Amygdala (tissue), 56 donors: Measurements from ENCODE around the gene BANP.
"Not testable (repeated sequence)": the region's sequence is repeated elsewhere in the genome, so short reads cannot be mapped to it uniquely, and the experiment has no call there.

Experiments used
- DNase-seq, 56 donors: peaks; one replicate each; lab custom pipeline; 2025; lab: John Stamatoyannopoulos, UW

BANP gene

GRCh38 chr16:87924811-87925670 is 26.2 kb upstream of the BANP start:
- peak in 1 of 56 donors; percentile 45 for DNase-seq

- DNase-seq = peak in 2 of 56 donors; percentile 20 to 41
Measured at GRCh38 chr16:87926246-87927194, 24.7 kb upstream of the BANP start.

- no peak for DNase-seq
Measured at GRCh38 chr16:87927195-87927562, 24.1 kb upstream of the BANP start.

DNA sequence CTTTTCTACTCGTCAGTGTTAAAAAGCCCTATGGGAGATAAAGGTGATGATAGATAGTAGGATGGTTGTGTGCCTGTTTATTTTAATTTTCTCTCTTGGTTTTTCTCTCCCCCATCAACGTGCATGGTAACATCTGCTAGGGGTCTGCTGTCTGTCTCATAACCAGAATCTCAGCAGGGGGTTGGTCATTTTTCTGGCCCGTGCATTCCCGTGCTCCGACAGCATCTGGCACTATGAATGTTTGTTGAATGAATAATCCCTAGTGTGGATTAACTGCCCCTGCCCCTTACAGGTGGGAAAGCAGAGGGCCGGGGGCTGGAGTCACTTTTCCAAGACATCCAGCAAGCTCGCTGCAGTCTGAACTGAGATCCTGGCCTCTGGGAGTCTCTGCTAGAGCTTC is 21.2 kb upstream of the BANP start:
- DNase-seq = no peak

- no peak for DNase-seq
Measured at GRCh38 chr16:87930456-87930855, 20.8 kb upstream of the BANP start.

- no peak for DNase-seq
Measured at GRCh38 chr16:87931504-87931903, 19.7 kb upstream of the BANP start.

DNA sequence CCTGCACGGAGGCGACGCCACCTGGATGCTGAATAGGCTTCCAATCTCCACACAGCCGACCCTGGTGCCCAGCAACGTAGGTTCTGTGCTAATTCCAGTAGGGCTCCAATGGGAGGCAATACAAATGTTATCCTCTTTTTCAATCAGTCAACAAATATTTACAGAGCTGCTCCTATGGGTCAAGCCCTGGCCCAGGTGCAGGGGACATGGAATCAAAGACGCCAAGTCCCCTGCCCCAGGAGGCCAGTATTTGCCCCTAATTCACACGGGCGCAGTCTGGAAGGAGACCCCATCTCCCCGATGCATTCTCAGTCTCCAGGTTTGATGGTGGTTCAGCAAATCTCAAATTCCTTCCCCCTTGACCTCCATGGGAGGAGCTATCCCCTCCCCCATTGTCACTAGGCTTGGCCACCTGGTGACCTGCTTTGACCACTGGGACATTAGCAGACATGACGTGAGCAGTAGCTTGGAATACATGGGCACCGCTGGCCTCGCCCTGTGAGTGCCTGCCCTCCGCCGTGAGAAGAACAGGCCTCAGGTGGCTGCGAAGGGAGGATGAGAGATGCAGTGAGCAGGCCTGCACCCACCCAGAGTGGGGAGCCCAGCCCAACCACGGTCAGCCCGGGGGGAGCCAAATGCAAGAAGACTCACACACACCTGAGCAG is 18.6 kb upstream of the BANP start:
- DNase-seq = not testable (repeated sequence)

- DNase-seq = no peak
Measured at GRCh38 chr16:87933140-87933495, 18.1 kb upstream of the BANP start.

- DNase-seq = not testable (repeated sequence)
Measured at GRCh38 chr16:87934752-87935425, 16.3 kb upstream of the BANP start.

DNA sequence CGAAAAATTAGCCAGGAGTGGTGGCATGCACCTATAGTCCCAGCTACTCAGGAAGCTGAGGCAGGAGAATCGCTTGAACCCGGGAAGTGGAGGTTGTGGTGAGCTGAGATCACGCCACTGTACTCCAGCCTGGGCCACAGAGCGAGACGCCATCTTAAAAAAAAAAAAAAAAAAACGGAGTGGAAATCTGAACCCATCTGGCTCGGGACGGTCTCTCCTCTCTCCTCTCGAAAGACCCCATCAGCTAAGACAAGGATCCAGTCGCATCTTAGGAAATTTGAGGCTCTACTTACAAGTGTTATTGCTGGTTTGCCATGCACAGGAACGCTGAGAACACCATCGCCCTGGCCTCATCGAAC is 15.2 kb upstream of the BANP start:
- not testable (repeated sequence) for DNase-seq

GRCh38 chr16:87936375-87937230 is 14.6 kb upstream of the BANP start, which contains the start of gene CA5A:
Gene CA5A, minus strand, starts transcription at chr16:87936529. Its CDS starts 79 bp downstream, at chr16:87936450.
- no peak for DNase-seq

- not testable (repeated sequence) for DNase-seq
Measured at GRCh38 chr16:87937231-87937542, 14.0 kb upstream of the BANP start.

DNA sequence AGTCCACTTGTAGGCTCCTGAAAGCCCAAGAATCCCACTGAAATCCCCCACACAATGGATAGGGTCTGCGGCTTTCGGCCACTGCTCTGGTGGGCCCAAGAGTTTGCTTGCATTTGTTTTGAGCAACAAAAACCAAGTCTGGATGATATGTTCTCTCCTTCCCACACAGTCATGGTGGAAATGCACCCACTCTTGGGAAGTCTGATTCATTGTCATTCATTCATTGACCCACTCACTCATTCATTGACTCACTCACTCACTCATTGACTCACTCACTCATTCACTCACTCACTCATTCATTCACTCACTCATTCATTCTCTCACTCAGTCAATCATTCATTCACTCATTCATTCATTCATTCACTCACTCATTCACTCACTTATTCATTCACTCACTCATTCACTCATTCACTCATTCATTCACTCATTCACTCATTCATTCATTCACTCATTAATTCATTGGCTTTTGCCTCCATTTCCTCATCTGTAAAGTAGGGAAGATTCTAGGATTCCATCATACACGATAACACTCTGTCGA is 12.8 kb upstream of the BANP start:
- no peak for DNase-seq

- no peak for DNase-seq
Measured at GRCh38 chr16:87939562-87940423, 11.4 kb upstream of the BANP start.

DNA sequence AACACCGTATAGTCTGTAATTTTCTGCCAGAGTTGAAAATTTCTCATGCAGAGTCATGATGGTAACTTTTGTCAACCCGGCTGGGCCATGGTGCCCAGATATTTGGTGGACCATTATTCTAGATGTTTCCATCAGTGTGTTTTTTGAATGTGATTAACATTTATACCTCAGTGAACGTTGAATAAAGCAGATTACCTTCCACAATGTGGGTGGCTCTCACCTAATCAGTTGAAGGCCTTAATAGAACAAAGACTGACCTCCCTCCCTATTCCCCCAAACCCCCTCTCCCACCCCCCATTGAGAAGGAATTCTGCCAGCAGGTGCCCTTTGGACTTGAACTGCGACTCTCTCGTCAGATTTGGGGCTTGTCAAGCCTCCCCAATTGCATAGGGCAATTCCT is 8.6 kb upstream of the BANP start:
- DNase-seq = no peak

DNA sequence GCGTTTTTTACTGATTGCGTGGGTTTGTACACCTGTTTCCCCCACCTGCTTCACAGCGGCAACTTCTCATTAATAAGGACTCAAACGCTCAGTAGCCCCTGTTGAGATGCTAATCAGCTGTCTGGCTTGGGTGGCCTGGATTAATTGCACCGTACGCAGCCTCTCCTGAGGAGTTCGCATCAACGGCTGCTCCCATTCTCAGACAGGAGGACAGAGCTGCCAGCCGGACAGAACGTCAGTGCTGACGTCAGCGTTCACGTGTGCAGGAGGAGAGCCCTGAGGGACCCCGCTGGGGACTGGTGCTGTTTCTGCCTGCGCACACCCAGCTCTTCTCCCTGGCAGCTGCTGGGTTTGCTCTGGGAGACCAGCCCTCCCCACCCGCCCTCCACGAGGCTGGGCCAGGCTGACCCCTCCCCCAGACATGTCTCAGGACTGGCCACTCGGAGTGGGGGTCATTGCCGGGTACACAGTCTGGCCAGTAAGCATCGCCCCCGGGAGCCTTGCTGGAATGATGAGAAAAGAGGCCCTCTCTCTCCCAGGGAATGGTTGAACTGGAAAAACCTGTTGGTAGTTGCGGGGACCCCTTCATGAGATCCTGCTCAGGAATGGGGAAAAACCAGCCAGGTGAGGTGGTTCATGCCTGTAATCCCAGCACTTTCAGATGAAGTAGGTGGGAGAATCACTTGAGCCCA is 5.7 kb upstream of the BANP start:
- DNase-seq = peak in 53 of 56 donors; percentile 16 to 92 (median 67)

GRCh38 chr16:87946596-87947347 is 4.5 kb upstream of the BANP start:
- no peak for DNase-seq
